NCI-H2227 (cell line): Measurements from ENCODE around the gene AP2M1.

Experiments
- DNase-seq: peaks from one replicate; lab custom pipeline; 2025; ENCODE audit not compliant: unreplicated experiment; lab: John Stamatoyannopoulos, UW

Gene AP2M1

DNA sequence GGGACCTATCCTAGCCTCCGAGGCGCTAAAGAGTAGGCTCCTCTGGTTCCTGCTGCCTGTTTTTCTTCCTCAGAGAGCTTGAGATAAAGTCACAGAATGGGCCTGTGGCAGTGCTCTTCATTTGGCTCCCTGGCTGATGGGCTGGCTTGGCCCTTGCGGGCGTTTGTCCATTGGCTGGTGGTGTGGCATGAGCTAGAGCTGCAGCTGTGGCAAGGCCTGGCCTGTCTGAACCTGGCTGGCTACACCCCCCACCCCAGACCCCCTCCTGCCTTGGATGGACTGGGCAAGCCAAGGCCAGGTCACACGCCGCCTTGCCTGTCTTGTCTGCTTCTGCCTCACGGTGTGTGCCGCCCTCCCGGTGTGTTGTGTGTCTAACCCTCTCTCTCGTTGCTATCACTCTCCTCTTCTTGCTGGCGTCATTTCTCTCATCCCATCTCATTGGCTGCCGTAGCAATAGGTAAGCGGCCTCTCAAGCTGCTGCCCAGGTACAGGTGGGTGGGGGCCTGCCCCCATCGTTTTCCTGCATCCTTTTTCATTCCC is 3.2 kb downstream of the AP2M1 start:
- DNase-seq = no peak

DNA sequence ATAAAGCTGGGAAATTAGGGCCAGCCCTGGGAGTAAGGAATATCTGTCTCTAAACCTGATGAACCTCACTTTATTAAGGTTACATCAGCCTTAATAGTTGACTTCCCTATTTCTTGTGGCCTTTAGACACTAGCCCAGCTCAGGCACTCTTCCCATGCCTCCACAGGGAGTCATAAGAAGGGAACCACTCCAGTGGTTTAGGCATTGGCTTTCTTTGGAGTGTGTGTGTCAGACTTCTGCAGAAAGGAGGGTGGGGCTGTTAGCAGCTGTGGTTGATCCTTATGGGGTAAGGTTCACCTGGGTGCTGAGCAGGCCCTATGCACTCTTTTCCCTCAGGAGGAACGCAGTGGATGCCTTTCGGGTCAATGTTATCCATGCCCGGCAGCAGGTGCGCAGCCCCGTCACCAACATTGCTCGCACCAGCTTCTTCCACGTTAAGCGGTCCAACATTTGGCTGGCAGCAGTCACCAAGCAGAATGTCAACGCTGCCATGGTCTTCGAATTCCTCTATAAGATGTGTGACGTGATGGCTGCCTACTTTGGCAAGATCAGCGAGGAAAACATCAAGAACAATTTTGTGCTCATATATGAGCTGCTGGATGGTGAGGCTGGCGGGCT is 4.0 kb downstream of the AP2M1 start:
- DNase-seq = no peak

DNA sequence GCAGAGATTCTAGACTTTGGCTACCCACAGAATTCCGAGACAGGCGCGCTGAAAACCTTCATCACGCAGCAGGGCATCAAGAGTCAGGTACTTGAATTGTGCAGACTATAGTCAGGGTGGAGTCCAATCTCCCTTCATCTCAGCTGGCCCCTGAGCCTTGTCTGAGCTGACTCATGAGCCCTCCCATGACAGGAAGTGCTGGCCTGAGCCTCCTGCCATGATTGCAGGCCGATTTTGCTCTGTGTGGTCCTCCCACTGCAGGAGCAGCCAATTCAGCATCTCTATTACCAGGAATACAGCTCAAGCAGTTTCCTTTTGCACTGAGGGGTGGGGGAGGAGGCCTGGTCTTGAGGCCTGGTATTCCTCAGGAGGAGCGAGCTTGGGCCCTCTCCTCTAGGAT is 5.5 kb downstream of the AP2M1 start:
- DNase-seq = no peak

DNA sequence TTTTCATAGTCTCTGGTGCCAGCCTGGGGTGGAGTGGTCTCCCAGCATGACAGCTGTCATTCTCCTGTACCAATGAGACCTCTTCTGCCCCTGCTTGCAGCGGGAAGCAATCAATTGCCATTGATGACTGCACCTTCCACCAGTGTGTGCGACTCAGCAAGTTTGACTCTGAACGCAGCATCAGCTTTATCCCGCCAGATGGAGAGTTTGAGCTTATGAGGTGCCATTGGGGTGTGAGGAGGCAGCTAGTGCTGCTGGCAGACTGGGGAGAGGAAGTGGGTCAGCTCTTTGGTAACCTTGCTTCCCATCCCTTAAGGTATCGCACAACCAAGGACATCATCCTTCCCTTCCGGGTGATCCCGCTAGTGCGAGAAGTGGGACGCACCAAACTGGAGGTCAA is 6.9 kb downstream of the AP2M1 start:
- DNase-seq = no peak

DNA sequence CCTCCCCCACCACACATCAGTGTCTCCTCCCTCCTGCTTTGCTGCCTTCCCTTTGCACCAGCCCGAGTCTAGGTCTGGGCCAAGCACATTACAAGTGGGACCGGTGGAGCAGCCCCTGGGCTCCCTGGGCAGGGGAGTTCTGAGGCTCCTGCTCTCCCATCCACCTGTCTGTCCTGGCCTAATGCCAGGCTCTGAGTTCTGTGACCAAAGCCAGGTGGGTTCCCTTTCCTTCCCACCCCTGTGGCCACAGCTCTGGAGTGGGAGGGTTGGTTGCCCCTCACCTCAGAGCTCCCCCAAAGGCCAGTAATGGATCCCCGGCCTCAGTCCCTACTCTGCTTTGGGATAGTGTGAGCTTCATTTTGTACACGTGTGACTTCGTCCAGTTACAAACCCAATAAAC is 9.0 kb downstream of the AP2M1 start:
- DNase-seq = no peak

DNA sequence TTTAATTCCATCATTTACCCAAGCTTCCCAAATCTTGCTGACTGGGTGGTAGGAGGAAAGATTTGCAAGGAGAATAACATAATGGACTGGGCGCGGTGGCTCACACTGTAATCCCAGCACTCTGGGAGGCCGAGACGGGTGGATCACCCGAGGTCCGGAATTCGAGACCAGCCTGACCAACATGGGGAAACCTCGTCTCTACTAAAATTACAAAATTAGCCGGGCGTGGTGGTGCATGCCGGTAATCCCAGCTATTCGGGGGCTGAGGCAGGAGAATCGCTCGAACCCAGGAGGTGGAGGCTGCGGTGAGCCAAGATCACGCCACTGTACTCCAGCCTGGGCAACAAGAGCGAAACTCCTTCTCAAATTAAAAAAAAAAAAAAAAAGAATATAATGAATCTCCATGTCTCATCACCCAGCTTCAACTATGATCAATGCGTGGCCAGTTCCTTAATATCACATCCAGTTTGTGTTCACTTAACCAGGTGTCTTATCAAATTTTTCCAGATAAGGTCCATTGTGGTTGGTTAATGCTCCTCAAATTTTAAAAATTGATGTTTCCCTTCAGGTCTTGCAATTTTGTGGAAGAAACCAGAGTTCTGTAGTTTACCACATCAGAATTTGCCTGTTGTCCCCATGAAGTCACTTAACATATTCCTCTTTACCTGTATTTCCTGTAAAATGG is 10.0 kb downstream of the AP2M1 start:
- no peak for DNase-seq

DNA sequence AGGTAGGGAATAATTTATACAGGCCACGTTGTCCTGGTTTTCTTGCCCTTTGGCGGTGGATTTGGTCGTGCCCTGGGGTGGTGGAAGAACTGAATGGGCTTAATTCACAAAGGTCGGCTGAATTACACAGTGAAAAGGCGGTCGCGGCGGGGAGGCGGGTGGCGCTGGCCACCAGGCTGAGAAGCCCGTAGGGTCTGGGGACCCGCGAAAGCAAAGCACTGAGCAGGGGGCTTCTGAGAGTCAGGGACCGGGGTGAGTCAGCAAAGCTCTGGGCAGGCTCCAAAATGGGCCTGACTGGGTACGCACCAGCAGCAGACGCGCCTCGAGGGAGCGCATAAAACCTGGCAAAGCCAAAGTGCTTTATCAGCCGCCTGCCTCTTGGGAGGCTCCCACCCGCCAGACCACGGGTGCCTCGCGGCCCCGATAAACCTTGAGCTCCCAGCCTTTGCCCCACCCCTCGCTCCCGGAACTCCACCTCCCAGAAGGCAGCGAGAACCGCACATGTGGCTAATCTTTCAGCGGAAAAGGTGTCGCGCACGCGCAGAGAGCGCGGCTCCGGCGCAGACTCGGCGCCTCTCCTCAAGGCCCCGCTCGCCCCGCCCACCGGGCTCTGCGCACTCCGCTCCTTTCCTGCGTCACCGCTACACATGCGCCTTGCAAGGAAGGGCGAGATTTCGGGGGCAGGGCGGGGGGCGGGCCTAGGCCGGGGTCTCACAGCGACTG is 11.0 kb downstream of the AP2M1 start:
- DNase-seq = peak; percentile 100

DNA sequence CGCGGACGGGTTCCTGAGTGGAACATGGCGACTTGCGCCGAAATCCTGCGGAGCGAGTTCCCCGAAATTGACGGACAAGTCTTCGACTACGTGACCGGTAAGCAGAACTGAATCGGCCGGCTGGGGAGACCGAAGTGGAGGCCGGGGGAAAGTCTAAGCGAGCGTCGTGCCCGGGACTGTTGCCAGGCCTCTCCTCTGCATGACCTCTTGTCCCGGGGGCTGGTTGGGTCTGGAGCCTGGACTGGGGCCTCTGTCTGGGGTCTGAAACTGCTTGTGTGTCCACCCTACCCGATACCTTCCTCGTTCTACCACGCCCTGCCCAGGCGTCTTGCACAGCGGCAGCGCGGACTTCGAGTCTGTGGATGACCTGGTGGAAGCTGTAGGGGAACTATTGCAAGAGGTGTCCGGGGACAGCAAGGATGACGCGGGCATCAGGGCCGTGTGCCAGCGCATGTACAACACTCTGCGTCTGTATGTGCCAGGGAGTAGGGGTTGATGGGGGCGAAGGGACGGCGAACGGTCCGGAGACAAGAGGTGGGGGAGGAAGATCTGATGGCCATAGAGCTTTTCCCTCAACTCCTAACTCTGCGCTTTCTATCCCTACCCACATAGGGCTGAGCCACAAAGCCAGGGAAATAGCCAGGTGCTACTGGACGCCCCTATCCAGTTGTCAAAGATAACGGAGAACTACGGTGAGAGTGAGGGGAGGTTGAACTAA is 11.7 kb downstream of the AP2M1 start, which contains the start of gene ABCF3:
TSS of gene ABCF3 (plus strand) at position 16 of the 718 bp plus-strand sequence. CDS start at position 25, 9 bp downstream.
- DNase-seq = peak; percentile 24

DNA sequence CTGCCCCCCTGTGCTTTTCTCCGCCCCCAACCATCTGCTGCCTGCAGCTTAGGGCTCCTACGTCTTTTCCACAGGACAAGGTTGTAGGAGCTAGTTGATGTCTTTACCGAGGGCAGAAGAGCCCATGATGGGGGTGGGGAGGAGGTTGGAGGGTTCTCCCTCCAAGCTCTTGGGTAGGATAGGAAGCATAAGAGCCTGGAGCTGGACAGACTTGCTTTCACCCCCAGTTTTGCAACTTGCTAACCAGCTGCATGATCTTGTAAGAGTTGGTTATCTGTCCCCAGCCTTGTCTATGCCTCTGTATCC is 12.2 kb downstream of the AP2M1 start:
- no peak for DNase-seq

DNA sequence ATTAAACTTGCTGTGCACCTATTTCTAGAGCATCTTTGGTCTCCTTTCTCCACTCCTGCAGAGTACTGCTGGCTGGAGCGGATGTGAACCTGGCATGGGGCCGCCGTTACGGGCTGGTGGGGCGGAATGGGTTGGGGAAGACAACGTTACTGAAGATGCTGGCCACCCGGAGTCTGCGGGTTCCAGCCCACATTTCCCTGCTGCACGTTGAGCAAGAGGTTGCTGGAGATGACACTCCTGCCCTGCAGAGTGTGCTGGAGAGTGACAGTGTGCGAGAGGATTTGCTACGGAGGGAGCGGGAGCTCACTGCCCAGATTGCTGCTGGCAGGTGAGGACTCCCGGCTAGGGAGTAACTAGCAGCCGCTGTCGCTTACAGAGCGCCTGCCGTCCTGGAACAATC is 13.4 kb downstream of the AP2M1 start:
- no peak for DNase-seq

DNA sequence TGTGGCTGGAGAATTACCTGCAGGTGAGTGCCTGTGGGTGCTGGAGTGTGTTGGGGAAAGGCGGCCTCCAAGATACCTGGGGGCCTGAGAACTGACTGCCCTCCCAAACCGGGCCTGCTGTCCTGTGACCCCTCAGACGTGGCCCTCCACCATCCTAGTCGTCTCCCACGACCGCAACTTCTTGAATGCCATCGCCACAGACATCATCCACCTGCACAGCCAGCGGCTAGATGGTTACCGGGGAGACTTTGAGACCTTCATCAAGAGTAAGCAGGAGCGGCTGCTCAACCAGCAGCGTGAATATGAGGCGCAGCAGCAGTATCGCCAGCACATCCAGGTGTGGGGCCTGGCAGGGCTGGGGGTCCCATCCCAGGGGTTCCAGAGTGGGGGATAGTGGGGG is 14.8 kb downstream of the AP2M1 start:
- no peak for DNase-seq

DNA sequence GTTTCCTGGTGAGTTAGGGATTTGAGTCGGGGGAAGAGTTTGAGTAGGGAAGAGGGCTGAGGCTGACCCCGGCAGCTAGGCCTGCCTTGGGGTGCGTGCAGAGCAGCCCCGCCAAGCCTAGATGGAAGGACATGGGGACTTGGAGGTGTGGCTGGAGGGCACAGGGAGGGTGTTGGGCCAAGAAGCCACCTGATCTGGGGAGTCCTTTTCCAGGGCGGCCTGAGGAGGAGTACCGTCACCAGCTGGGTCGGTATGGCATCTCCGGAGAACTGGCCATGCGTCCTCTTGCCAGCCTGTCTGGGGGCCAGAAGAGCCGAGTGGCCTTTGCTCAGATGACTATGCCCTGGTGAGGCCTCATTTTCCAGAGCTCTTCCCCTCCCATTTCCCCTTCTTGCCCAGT is 18.2 kb downstream of the AP2M1 start:
- DNase-seq = no peak

DNA sequence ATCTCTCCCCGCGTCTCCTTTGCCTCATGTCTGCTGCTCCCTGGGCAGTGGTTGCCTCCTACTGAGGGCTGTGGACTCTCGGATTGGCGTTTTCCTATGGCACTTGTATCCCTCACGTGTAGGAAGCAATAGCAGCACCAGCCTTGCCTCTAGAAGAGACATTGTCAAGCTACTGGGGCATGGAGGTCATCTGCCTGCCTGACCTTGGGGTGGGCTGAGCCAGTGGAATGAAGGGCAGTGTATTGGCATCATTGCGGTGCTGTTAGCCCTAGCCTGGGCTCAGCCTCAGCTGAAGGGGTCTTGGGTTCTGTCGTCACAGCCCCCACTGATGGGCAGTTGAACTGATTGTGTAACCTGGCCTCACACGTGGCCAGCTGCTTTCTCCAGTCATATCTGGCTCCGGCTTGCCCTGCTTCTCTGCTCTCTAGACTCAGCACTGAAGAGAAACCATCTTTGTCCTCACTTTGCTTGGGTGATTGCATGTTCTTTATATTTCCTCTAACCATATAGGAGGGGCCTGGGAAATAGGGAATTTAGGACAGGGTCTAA is 19.4 kb downstream of the AP2M1 start:
- no peak for DNase-seq

DNA sequence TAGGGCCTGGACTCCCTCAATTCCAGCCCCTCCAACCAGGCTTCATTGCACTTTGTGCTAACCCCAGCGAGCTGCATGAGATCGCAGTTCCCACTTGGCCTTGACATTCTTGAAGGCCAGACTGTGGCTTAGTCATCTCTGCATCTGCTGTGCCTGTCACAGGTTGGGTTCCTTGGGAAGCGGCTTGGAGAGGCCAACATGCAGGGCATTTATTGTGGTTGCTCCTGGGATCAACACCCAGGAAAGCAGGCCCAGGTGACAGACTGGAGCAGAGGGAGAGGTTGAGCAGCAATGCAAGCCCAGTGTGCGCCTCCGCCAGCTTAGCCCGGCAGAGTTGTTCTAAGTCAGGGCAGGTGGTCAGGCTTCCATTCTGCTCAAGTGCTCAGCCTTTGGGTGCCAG is 21.9 kb downstream of the AP2M1 start:
- no peak for DNase-seq

DNA sequence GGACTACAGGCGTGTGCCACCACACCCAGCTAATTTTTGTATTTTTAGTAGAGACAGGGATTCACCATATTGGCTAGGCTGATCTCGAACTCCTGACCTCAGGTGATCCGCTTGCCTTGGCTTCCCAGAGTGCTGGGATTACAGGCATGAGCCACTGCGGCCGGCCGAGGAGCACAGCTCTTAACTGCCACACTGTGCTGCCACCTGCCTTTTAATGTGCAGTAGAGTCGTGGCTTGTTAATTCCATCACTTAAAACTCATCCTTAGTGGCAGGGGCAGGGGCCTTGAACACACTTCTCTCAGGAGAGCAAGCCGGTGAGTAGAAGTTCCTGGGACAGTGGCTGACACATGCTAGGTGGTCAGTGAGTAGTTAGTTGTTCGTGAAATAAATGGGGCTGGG is 23.9 kb downstream of the AP2M1 start:
- no peak for DNase-seq

DNA sequence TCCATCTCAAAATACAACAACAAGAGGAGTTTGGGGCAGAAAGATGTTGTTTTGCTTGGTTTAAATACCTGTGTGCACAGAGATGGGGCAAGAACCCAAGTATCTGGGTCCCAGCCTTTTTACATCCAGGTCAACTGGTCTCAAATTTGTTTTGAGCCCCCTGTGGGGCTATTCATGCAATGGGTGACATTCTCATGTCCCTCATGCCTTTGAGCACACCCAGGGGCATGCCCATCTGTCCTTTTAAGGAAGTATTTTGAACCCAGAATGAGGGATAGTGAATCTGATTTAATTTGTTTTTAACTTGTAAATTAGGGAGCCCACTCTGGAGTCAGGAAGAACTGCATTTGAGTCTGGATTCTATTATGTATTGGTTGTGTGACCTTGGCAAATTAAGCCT is 26.2 kb downstream of the AP2M1 start:
- no peak for DNase-seq

DNA sequence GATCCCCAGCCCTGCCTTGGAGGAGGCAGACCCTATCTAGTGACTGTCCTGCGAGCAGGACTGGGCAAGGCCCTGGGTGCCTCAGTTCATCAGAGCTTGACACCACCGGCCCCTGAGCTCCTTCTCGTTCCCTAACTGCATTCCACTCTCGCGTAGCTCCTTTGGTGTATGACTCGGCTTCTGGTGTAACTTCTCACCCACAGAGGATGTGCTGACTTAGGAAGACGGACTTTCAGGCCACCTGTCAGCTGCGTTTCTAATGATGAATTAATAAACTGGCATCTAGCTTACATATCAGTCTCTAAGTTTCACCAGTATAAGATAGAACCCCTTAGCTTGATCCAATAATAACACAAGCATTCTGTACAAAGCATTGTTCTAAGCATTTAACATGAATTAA is 28.9 kb downstream of the AP2M1 start:
- no peak for DNase-seq

DNA sequence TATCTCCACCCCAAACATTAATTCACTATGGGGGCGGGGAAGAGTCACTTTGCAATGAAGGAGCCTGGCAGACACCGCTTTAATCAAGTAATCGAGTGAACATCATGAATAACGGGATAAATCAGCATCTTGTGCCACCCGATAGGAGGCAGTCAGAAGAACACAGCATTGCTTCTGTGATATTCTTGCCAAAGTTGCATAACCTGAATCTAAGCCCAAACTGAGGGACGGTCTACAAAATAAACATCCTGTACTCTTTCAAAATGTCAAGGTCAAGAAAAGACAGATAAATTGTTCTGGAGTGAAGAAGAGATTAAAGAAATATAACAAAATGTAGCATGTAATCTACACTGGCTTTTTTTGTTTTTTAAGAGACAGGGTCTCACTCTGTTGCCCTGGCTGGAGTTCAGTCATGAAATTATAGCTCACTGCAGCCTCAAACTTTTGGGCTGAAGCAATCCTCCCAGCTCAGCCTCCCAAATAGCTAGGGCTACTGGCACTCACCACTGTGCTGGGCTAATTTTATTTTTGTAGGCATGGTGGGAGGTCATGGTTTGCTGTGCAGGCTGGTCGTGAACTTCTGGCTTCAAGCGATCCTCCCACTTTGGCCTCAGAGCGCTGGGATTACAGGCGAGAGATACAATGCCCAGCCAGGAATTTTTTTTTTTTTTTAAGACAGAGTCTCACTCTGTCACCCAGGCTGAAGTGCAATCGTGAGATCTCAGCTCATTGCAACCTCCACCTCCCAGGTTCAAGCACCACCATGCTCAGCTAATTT is 34.7 kb downstream of the AP2M1 start:
- no peak for DNase-seq

DNA sequence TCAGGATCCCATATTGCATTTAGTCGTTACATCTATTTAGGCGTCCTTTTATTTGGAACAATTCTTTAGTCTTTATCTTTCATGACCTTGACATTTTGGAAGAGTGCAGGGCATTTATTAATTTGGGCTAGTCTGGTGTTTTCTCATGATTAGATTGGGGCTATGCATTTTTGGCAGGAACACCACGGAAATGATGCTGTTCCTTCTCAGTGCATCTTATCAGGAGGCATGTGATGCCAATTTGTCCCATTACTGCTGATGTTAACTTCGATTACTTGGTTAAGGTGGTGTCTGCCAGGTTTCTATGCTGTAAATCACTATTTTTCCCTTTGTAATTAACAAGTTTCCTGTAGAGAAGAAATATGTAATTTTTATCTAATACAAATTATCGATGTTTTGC is 36.6 kb downstream of the AP2M1 start:
- DNase-seq = no peak

DNA sequence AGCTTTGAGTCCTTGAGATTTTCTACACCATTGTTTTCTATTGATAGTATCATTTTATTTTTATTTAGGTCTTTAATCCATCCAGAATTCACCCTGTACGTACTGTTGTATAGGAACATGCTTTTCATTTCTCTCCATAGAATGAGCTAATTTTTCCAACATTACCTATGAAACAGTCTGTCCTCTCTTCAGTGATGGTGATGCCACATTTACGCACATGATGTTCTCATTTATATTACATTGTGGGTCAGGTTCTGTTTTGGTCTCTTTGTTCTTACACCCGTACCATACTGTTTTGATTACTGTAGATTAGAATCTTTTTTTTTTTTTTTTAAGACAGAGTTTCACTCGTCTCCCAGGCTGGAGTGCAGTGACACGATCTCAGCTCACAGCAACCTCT is 37.1 kb downstream of the AP2M1 start:
- no peak for DNase-seq

DNA sequence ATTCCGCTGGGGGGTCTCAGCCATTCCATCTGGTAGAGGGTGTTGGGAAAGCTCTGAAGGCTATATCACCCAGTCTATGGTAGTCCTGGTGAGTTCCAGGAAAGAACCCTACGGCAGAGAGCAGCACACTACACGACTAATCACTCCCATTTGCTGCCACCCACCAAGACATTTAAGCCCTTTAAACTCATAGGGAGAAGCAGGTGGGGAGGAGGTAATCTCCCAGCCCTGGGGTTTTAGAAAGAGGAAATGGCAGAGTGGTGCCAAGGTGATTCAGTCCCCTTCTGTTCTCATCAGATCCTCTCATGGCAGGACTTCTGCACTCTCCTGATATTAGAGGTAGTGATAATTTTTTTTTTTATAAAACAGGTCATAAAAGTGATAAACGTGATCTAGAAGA is 44.2 kb downstream of the AP2M1 start:
- DNase-seq = no peak
